GM19395 (cell line): Measurements from ENCODE around the gene PTTG1IP2.

Experiments used
- ATAC-seq: cut with Tn5 transposase; IDR thresholded peaks from one replicate; pipeline ENCODE4 v1.9.1; 2021; ENCODE audit warnings: mild to moderate bottlenecking, moderate library complexity; ENCODE audit not compliant: unreplicated experiment

Gene PTTG1IP2

GRCh38 chr7:90552521-90552920 is 83.1 kb downstream of the PTTG1IP2 start:
- ATAC-seq: no peak

DNA sequence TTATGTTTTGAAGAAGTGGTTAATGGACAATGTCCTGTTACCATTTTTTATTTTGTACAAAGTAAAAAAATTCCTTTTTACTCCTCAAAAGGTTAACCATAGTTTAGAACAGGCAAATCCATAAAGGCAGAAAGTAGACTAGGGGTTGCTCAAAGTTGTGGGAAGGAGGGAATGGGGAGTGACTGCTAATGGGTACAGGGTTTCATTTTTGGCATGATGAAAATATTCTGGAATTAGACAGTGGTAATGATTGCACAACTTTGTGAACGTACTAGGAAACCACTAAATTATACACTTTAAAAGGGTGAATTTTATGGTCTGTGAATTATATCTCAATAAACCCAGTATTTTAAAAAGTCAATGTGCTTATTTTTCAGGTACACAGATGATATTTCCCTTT is 91.3 kb downstream of the PTTG1IP2 start:
- no peak for ATAC-seq
